Measurements from ENCODE around the gene GATA3.

GATA3 gene

DNA sequence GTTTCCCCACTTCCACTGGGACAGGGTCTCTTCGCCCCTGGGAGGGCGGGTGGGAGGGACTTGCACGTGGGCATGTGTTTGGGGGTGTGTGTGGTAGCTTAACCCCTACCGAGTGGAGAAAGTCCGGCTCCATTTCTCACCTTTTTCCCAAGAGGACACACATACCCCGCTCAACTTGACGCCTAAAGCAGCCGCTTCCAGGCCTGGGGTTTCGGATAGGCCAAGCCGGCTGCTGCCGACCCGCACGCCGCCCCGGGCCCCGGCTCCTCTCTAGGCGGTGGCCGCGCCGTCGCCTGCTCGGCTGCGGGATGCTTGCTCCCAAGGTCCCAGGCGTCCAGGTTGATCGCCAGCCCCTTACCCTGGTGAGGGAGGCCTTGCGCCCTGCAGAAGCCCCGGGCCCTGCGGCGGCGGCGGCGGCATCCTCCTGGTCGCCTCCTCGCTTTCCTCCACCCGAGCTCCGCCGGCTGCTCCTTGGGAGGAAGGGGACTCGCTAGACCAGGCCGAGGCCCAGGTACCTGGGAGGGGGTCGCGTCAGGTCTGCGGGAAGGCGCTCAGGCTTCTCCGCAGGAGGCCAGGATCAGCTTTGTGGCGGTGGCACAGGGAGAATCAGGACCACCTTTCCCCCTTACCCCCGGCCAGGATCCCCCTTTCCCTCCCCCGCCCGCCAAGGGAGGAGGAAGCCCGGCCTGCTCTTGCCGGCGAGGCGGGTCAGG lies 3.2 kb upstream of the GATA3 start:
- DNase-seq = no peak

DNA sequence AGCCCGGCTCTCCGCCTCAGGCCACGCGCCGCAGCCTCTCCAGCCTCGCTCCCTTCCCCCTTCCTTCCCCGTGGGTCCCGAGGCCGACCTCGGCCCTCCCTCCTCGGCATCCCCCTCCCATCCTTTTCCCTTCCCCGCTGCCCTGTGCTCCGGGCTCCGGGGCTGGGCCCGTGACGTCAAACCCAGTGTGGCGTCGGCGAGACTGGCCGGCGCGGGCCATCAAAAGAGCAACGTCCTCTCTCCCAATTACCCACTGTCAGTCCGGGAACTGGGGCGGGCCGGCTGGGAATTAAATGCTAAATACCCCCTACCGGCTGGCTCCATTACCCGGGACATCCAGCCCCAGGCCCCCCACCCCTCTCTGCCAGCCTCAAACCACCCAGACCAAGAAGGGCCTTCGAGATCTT lies 2.6 kb upstream of the GATA3 start:
- DNase-seq = no peak

DNA sequence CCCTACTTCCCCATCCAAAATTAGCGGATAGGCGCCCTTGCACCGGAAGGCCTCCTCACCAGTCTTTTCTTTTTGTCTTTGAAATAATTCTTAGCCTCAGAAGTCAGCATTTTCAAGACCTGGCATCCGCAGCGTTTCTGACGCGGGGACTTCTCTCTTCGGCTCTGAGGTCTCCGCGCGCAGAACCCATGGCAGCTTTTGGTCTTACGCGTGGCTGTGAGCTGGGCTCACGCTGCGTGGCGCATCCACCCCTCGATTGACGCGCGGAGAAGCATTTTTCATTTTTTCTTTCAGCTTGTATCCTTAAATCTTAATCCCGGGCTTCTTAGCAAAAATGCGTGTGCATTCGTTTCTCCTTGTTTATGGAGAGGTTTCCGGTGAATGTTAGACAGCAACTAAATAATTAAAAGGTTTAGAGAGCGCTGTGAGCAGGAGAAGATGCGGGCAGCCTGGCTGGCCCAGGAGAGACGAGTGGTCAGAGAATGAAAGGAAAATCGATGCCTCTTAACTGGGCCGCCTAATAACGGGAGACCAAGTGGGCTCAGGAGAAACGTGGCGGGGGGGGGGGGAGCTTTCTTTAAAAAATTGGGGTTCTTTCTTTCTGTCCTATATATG lies 2.0 kb upstream of the GATA3 start:
- DNase-seq = no peak

DNA sequence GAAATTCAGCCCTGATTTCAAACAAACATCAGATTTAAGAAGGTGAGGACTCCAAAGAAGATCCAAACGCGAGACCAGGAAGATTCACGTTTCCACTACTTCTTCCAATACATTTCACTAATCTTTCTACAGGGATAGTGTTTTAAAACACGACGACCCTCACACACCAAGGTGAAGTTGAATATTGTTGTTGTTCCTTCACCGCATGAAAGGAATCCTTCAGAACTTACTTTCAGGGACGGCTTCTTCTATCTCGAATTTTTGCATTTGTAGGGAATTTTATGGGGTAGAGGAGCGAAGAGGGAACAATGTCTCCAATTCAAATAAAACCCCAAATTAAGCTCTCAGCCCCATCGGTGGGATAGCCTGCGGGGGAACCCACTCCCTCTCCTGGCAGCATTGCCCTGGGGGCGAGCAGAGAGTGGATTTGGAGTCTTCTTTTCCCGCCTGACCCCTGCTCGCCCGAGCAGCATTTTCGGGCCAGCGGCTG lies 1.5 kb upstream of the GATA3 start:
- no peak for DNase-seq

DNA sequence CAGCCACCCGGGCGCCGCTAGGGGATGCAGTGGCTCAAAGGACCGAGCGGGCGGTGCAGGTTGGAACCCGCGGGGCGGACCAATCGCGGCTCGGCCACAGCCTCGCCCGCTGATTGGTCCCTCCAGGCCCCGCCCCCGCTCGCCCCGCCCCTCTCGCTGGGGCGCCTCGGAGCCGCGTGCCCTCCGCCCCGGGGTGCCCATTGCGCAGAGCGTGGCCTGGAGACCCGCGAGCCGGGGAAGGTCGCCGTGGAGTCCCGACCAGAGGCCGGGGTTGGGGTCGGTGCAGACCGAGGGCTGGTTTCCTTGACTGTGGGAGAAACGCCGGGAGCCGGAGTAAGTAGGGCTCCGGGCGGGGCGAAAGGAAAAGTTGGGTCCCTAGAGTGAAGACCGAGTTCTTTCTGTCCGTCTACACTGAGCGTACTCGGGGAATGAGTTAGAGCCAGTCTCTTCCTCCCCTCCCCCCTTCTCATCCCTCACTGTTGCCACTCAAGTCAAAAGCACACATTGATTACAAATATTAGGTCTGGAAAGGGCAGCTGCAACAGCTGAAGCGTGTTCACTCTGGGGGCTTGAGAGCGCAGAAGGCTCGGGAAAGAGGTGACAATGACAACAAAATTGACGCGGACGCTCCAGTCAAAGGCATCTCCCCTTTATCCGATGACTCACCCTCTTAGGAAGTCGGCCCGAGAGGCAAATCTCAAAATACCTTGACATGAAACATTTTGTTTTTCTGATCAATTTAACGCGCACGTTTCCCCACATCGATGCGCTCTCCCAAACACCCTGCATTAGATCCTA lies 843 bp upstream of the GATA3 start:
- DNase-seq = peak; percentile 84

DNA sequence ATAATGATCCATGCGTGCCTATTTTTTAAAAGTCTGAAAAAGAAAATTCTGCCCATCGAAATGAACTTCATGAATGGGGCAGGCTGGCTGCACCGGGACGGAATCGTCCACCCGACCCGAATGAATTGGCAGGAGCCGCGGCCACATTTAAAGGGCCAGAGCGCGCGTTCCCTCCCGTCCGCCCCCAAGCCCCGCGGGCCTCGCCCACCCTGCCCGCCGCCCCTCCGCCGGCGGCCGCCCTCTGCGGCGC lies 319 bp upstream of the GATA3 start:
- DNase-seq = no peak

DNA sequence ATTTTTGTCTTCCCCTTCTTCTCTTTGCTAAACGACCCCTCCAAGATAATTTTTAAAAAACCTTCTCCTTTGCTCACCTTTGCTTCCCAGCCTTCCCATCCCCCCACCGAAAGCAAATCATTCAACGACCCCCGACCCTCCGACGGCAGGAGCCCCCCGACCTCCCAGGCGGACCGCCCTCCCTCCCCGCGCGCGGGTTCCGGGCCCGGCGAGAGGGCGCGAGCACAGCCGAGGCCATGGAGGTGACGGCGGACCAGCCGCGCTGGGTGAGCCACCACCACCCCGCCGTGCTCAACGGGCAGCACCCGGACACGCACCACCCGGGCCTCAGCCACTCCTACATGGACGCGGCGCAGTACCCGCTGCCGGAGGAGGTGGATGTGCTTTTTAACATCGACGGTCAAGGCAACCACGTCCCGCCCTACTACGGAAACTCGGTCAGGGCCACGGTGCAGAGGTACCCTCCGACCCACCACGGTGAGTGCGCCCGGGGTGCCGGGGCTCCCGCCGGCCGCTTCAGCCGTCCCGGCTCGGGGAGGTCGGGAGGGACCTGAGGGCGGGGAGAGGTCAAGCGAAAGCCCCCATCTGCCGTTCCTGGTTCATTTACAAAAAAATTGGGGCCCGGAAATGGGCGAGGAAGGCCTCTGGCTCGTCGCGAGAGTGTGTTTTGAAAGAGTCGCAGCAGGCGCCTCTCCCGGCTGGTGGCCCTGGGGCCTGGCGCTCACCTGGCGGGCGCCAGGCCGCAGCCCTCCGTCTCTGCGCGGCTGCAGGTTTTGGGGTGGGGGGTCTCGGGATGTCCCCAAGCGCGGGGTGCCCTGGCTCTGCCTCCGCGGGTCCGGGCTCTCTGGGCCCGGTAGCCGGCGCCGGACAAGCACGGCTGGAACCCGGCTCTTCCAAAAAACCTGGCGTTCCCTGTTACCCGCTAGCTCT lies 1.2 kb downstream of the GATA3 start:
- DNase-seq = no peak

DNA sequence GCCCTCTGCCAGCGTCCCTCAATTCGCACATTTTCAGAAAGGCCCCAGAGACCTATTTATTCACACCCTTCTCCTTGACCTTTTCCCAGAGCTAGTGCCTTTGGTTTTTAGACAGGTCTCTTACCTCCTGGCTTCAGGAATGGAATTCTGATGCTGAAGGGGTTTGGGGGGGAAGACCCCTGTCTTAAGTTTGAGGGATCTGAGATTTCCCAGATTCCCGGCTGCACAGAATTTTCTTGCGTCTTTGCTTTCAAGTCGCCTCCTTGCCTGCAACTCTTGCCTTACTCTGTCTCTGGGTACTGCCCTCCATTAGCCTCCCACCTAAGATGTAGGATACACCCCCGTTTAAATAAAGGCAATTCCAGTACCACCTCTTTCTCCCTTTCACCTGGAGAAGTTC lies 1.9 kb downstream of the GATA3 start:
- no peak for DNase-seq

DNA sequence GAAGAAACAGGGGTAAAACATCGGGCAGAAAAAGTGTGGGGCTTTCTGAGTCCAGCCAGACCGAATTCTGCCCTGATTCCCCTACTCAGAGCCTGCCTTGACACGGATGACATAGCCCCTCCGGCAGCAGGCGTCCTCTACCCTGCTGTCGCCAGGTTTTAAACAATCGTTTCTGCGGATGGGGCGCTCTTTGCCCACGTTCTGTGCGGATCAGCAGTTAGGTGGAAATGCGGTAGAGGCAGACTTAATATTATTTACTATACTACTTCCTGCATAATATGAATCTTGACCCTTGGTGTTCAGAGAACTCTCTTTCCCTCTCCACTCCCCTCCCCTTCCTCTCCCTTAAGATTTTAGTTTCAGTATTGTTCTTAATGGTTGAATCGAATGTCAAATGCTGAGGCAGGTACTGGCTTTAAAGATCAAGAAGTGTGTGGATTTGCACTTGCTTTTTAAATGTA lies 2.4 kb downstream of the GATA3 start:
- peak; percentile 55 for DNase-seq

DNA sequence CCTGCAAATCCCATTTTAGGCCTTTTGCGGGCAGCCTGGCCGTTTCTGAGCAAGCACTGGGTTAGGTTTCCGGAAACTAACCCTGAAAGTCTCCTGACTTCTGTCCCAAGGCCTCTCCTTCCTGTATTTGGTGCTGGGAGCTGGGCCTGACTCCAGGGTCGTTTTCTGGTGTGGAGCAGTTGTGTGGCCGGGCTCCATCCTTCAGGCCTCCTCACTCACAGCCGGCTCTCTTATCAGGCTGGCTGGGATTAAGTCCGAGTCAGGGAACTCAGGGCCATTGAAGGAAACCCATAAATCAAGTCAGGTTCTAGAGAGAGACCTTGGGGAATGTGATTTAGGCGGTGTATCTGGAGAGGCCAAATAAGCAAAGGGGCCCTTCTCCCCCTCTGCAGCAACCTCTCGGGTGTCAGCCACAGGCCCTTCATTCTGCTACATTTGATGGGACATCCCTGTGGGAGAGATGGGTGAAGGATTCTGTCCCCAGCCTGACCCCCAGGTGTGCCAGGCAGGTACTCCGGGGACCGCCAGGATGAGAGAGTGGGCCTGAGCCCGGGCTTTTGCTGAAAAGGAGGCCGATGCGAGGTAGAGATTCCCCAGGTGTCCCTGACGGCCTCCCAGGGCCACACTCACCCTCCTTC lies 3.3 kb downstream of the GATA3 start:
- DNase-seq = no peak

DNA sequence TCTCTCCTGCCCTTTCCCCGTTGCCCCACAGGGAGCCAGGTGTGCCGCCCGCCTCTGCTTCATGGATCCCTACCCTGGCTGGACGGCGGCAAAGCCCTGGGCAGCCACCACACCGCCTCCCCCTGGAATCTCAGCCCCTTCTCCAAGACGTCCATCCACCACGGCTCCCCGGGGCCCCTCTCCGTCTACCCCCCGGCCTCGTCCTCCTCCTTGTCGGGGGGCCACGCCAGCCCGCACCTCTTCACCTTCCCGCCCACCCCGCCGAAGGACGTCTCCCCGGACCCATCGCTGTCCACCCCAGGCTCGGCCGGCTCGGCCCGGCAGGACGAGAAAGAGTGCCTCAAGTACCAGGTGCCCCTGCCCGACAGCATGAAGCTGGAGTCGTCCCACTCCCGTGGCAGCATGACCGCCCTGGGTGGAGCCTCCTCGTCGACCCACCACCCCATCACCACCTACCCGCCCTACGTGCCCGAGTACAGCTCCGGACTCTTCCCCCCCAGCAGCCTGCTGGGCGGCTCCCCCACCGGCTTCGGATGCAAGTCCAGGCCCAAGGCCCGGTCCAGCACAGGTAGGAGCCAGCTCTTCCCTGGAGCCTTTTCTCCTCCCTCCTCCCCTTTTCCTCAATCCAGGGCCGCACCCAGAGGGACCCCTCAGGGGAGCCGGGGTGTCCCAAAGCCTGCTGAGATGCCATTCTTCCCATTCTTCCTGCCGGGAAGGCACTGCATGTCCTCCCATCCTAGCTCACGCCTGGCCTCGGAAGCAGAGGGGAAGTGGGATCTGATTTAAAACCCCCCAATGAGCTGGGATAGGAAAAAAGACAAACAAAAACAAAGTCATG lies 4.0 kb downstream of the GATA3 start:
- no peak for DNase-seq

DNA sequence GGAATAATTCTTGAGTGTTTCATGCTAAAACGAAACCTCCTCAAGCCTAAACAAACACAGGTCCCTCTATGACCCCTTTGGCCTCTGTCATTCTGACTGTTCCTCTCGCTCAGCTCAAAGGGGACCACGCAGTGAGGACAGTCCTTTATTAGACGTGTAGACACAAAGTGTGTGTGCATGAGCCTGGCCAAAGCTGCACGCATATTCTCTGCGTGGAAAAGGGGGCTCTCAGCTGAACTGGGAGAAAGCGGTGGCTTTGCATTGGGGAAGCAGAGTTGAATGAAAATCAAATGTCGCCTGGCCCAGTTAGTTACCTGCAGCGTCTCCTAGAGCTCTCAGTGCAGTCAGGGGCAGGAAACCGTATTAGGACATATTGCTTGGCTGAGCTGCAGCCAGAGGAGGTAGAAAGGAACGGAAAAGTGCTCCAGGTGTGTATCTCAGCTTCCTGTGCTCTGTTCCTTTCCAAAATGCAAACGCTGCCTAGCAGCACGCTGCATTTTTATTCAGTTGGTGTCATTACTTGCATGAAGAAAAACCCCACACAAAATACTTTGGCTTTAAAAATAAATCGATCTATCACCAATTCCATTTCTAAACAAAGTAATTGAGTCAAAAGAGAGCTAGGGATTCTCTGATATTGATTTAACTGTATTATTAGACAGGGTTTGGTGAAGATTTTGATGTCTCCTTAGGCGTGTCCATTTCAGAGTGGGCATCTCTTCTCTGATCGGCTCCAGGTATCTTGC lies 4.9 kb downstream of the GATA3 start:
- DNase-seq = no peak

DNA sequence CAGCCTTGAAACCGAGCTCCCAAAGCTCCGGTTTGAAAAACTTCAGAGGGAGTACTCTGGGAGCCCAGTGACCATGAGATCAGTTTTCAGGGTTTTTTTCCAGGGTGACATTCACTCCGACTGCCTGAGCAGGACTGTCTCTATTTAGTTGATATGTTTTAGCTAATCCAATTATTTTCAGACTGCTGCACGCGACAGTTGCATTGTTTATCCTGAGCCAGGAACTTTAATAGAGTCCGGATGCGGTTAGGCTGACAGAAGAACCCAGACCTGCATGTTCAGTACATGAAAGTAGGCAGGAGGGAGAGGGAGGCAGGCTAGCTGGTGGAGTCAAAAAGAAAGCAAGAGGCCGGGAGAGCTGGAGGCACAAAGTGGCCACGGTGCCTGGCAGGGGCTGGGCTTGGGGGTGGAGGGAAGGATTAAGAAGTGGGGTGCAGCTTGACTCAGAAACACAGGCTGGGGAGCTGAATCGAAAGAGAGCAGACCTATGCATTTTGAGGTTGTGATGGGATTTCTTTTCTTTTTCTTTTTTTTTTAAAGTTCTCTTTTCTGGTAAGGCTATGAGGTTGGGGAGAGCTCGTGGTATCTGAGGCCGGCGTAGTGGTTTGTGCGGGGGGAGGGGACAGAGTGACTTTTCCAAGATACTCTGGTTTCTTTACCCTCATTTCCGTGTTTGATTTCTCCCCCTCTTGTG lies 5.7 kb downstream of the GATA3 start:
- DNase-seq = peak; percentile 78

DNA sequence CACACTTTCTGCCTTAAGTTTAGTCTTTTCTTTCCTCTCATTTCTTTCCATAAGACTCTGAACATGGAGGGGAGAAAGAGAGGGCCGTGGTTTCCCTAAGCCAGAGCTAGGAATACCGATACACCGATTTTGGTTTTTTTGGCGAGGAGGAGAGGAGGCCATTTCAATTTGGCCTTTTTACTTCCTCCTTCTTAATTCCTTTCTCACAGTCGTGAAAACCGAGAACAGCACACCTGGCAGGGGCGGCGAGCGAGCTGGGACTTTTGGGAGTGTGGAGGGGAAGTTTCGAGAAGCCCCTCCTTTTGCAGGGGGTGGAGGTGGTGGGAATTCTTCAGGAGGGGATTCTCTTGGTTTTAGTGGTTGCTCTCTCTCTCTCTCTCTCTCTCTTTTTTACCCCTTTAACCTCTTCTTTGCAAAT lies 6.2 kb downstream of the GATA3 start:
- DNase-seq = no peak

DNA sequence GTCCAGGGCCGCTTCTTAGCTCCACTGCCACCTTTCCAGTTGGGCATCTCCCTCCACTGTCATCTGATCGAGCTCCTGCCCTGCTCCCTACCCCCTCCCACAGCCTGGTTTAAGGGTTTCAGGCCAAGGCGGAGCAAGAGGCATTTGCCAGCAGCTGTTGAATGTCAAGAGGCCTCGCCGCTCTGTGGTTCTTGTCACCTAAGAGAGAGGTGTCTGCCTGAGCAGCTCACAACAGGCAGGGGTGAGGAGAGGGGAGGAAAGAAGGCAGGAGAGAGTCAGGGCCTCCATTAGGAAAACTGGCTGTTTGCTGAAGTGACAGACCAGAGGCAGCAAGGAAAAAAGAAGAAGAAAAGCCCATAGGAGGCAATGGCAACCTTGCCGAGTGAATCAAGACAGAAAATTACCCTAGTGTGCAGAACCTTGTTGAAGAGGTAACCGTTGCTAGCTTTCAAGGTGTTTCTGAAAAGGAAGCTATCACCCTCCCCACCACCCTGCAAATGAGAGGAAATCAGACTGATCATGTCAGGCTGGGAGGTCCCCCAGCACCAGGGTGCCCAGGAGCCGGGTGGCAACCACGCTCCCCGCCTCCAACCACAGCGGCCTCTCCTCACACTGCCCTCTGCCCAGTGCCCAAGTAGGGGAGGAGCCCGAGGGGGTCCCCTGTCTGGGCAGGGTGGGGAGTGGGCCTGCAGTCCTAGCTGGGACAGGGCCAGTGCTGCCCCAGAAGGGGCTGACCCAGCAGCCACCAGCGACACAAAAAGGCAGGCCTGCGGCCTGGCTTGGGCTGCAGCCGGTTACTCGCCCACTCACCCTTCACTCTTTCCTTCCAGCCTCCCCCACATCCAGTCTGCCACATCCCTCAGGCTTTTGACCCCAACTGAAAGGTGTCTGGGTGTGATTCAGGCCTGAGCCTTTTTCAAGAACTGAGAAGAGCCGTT lies 7.1 kb downstream of the GATA3 start:
- DNase-seq = peak; percentile 60

DNA sequence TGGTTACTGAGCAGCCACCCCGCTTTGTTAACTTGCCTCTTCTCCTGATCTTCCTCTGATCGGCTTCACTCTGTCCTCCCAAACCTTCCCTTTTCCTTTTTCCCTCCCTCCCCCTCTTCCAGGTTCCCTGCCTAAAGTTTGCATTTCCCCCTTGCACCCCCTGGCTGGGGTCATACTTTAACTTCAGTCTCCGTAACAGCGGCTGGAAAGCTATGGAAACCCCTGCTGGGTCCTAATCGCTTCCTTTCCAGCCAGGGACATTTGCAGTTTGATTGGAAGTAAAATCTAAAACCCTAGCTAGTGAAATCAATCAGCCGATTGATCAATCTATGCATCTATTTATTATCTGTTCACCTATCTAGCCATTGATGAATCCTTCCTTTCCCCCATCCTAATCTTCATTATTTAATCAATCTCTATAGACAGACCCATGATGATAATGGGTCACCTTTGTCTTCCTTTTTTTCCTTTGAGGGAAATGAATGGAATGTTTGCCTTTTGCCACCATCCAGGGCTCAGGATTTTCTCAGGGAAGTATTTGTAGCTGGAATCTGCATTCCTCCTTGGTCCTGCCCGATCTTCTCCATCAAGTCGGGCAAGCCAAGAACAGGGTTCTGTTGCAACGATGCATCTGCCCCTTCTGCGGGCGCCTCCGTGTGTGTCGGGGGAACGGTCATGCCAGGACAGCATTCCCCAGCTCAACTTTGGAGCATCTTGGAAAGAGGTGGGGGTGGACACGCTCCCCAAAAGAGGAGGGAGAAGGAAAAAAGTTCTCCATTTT lies 8.8 kb downstream of the GATA3 start:
- no peak for DNase-seq

DNA sequence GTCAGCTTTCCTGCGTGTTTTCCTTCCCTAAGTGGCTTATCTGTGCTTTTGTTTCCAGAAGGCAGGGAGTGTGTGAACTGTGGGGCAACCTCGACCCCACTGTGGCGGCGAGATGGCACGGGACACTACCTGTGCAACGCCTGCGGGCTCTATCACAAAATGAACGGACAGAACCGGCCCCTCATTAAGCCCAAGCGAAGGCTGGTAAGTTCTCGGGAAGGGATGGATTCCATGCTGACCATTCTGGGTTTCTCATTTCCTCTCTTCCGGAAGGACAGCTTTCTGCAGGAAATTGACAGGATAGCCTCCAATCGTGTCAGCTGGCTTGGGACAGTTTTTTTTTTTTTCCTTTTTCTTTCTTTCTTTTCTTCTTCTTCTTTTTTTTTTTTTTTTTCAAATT lies 9.4 kb downstream of the GATA3 start:
- DNase-seq = no peak

DNA sequence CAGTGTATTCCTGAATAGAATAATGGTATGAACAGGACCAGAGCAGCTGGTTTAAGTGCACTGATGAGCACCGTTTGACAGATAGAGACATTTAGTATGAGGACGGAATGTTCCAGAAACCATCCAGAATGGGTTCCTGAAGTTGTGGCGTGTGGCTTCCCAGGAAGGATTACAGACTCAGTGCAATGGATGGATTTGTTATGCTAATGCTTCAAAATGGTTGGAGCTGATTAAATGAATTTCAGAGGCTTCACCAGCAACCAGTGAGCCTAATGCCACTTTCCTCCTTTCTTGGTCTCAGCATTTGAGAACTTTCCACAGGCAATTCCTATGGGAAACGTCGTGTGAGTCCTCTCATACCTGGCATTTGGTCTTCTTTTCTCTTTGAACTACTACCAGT lies 9.9 kb downstream of the GATA3 start:
- no peak for DNase-seq
